ENCODE results near the gene DAB2. TPM values are rescaled to one million over a fixed set of nuclear protein-coding genes. Genes with fewer than 3 reads are reported as not detected.

The DAB2 gene
- polyA plus RNA-seq, 1 donor (not counting 4 experiments of a cell fraction or from before 2014, with no cell fraction given): 10.4 TPM

- Histone ChIP-seq H3K36me3 (ENCODE audit: control insufficient read depth in 2 of 2, extremely low read depth in 1 of 2, insufficient read depth in 2 of 2, low read length in 2 of 2) (no peaks in the 10 kb centered on the region), H3K27ac (ENCODE audit: control insufficient read depth, insufficient read depth, low read length) (peak overlapping the region; percentile 17), H3K9me3 (ENCODE audit: control insufficient read depth, low read depth, low read length) (no peaks in the 10 kb centered on the region), H2AFZ (ENCODE audit: control insufficient read depth, low read length) (no peak overlapping the region), H3K4me3 (ENCODE audit: control insufficient read depth in 2 of 3, extremely low read depth in 1 of 3, insufficient read depth in 2 of 3, low read depth in 1 of 3, low read length in 3 of 3) (no peak overlapping the region), H3K4me2 (ENCODE audit: control insufficient read depth, extremely low read depth, insufficient read depth, low read depth, low read length) (peak overlapping the region; percentile 3), H3K9ac (ENCODE audit: control insufficient read depth, extremely low read depth, insufficient read depth, low read length) (no peak overlapping the region), H3K9me1 (ENCODE audit: control insufficient read depth, extremely low read depth, insufficient read depth, low read length) (no peaks in the 10 kb centered on the region), H3K4me1 (ENCODE audit: control insufficient read depth, extremely low read depth, insufficient read depth, low read length) (peaks cover 23% of the 10 kb centered on the region), H3K27me3 (ENCODE audit: control insufficient read depth, extremely low read depth, insufficient read depth, low read length) (no peaks in the 10 kb centered on the region), H4K20me1 (ENCODE audit: control insufficient read depth, extremely low read depth, insufficient read depth, low read length) (no peaks in the 10 kb centered on the region), H3K79me2 (ENCODE audit: control insufficient read depth, insufficient read depth, low read length) (peaks cover 8% of the 10 kb centered on the region)
- TF ChIP-seq EZH2 (IDR thresholded peaks at IDR 0.05; ENCODE audit: low read length) (no peak), CTCF (optimal IDR thresholded peaks at IDR 0.05 in 1 of 3, IDR thresholded peaks at IDR 0.05 in 1 of 3, conservative IDR thresholded peaks at IDR 0.05 in 1 of 3; ENCODE audit: extremely low read depth in 1 of 3, insufficient read depth in 2 of 3, low read length in 3 of 3) (no peak)
- dilution Hi-C loops (cut with MboI; ENCODE audit: extremely low pct_ligation_motif_present, low sequenced_read_pairs): no loop called here
- DNase-seq (ENCODE audit: low read depth, low spot score) (no peak), FAIRE-seq (peak; percentile 81)
Measured at GRCh38 chr5:39412721-39413394, 11.9 kb downstream of the DAB2 start.

GRCh38 chr5:39411985-39412384 is 12.8 kb downstream of the DAB2 start:
- Histone ChIP-seq H4K20me1 (ENCODE audit: control insufficient read depth, extremely low read depth, insufficient read depth, low read length) (no peaks in the 10 kb centered on the region), H2AFZ (ENCODE audit: control insufficient read depth, low read length) (no peak overlapping the region), H3K36me3 (ENCODE audit: control insufficient read depth in 2 of 2, extremely low read depth in 1 of 2, insufficient read depth in 2 of 2, low read length in 2 of 2) (no peaks in the 10 kb centered on the region), H3K9me1 (ENCODE audit: control insufficient read depth, extremely low read depth, insufficient read depth, low read length) (no peaks in the 10 kb centered on the region), H3K9ac (ENCODE audit: control insufficient read depth, extremely low read depth, insufficient read depth, low read length) (no peak overlapping the region), H3K4me1 (ENCODE audit: control insufficient read depth, extremely low read depth, insufficient read depth, low read length) (peaks cover 23% of the 10 kb centered on the region), H3K79me2 (ENCODE audit: control insufficient read depth, insufficient read depth, low read length) (peaks cover 8% of the 10 kb centered on the region), H3K9me3 (ENCODE audit: control insufficient read depth, low read depth, low read length) (no peaks in the 10 kb centered on the region), H3K27me3 (ENCODE audit: control insufficient read depth, extremely low read depth, insufficient read depth, low read length) (no peaks in the 10 kb centered on the region), H3K4me3 (ENCODE audit: control insufficient read depth in 2 of 3, extremely low read depth in 1 of 3, insufficient read depth in 2 of 3, low read depth in 1 of 3, low read length in 3 of 3) (no peak overlapping the region), H3K4me2 (ENCODE audit: control insufficient read depth, extremely low read depth, insufficient read depth, low read depth, low read length) (no peak overlapping the region), H3K27ac (ENCODE audit: control insufficient read depth, insufficient read depth, low read length) (no peak overlapping the region)
- DNase-seq (ENCODE audit: low read depth, low spot score): no peak
- TF ChIP-seq CTCF (optimal IDR thresholded peaks at IDR 0.05 in 1 of 3, IDR thresholded peaks at IDR 0.05 in 1 of 3, conservative IDR thresholded peaks at IDR 0.05 in 1 of 3; ENCODE audit: extremely low read depth in 1 of 3, insufficient read depth in 2 of 3, low read length in 3 of 3) (no peak), EZH2 (IDR thresholded peaks at IDR 0.05; ENCODE audit: low read length) (no peak)
- no peak for FAIRE-seq
- dilution Hi-C loops (cut with MboI; ENCODE audit: extremely low pct_ligation_motif_present, low sequenced_read_pairs): no loop called here
